IMR-90 (cell line): ENCODE results near the gene KRT8. TPM values are rescaled to one million over a fixed set of nuclear protein-coding genes. Genes with fewer than 3 reads are reported as not detected.

ENCODE experiments used
- ATAC-seq: fragments of 200-7000 bp; cut with Tn5 transposase; 2 replicates; pipeline ENCODE4 v1.9.1; 2020; ENCODE audit warnings: low read depth, mild to moderate bottlenecking, moderate library complexity
- BruUV-seq: library from RNA; stranded (reverse); fragments of 400-500 nt; replicated peaks from 2 replicates; lab custom pipeline; 2021; lab: Mats Ljungman, UMichigan
- CTCF ChIA-PET: fragments of 300-600 bp; formaldehyde crosslinking; extraction: SDS; loops from one replicate; lab custom pipeline; 2021; ENCODE audit warnings: antibody characterized with exemption; lab: Yijun Ruan, JAX
- POLR2A ChIA-PET: fragments of 300-600 bp; sonication (Branson Sonifier 250); formaldehyde crosslinking; loops from one replicate; lab custom pipeline; 2022; ENCODE audit warnings: antibody characterized with exemption; ENCODE audit not compliant: unreplicated experiment; lab: Charles Lee
- DNase-seq: peaks from one replicate; pipeline ENCODE4 v3.0.0; 2013
- H2AFZ ChIP-seq: replicated peaks from 2 replicates; pipeline ENCODE3; 2013; ENCODE audit warnings: low read length, mild to moderate bottlenecking; ENCODE audit not compliant: poor library complexity
- H2AK5ac ChIP-seq: 2 replicates; pipeline ENCODE4 v1.6.1; 2013; ENCODE audit warnings: low read depth, low read length, inconsistent platforms
- H2AK9ac ChIP-seq: replicated peaks from 2 replicates; pipeline ENCODE3; 2013; ENCODE audit warnings: mild to moderate bottlenecking, low read depth, low read length, moderate library complexity; ENCODE audit not compliant: poor library complexity
- H2BK120ac ChIP-seq: 2 replicates; pipeline ENCODE4 v1.6.1; 2013; ENCODE audit warnings: low read depth, low read length, inconsistent platforms
- H2BK15ac ChIP-seq: 3 replicates; pipeline ENCODE4 v1.6.1; 2013; ENCODE audit warnings: low read depth, low read length, inconsistent platforms
- H2BK20ac ChIP-seq: 2 replicates; pipeline ENCODE4 v1.6.1; 2013; ENCODE audit warnings: low read depth, mild to moderate bottlenecking, inconsistent platforms, low read length, moderate library complexity
- H2BK5ac ChIP-seq: 2 replicates; pipeline ENCODE4 v1.6.1; 2013; ENCODE audit warnings: mild to moderate bottlenecking, low read depth, low read length, inconsistent platforms; ENCODE audit not compliant: poor library complexity, severe bottlenecking
- H3K14ac ChIP-seq: replicated peaks from 2 replicates; pipeline ENCODE4 v1.6.1; 2013; ENCODE audit warnings: low read depth, low read length, inconsistent platforms
- H3K18ac ChIP-seq: 2 replicates; pipeline ENCODE4 v1.6.1; 2013; ENCODE audit warnings: low read depth, low read length, control low read depth
- H3K23ac ChIP-seq: 2 replicates; pipeline ENCODE4 v1.6.1; 2013; ENCODE audit warnings: low read depth, low read length, inconsistent platforms
- H3K27ac ChIP-seq: 2 replicates; pipeline ENCODE4 v1.5.1; 2013; ENCODE audit warnings: mild to moderate bottlenecking, control low read depth, low read length; ENCODE audit not compliant: insufficient read depth
- H3K27me3 ChIP-seq: 2 replicates; pipeline ENCODE4 v1.6.1; 2013; ENCODE audit warnings: low read length; ENCODE audit not compliant: control insufficient read depth, insufficient read depth
- H3K36me3 ChIP-seq: 2 replicates; pipeline ENCODE4 v1.6.1; 2013; ENCODE audit warnings: low read length, mixed read lengths; ENCODE audit not compliant: control insufficient read depth, insufficient read depth
- H3K4ac ChIP-seq: 2 replicates; pipeline ENCODE4 v1.6.1; 2013; ENCODE audit warnings: low read depth, low read length, inconsistent platforms
- H3K4me1 ChIP-seq: 2 replicates; pipeline ENCODE4 v1.6.1; 2013; ENCODE audit warnings: low read length, mixed read lengths; ENCODE audit not compliant: control insufficient read depth, insufficient read depth
- H3K4me2 ChIP-seq: 2 replicates; pipeline ENCODE4 v1.6.1; 2013; ENCODE audit warnings: low read depth, mild to moderate bottlenecking, control low read depth, low read length, moderate library complexity
- H3K4me3 ChIP-seq: 2 replicates; pipeline ENCODE4 v1.5.1; 2013; ENCODE audit warnings: low read depth, mild to moderate bottlenecking, control low read depth, low read length, moderate library complexity; ENCODE audit not compliant: insufficient read depth
- H3K56ac ChIP-seq: 2 replicates; pipeline ENCODE4 v1.6.1; 2013; ENCODE audit warnings: low read length, inconsistent platforms; ENCODE audit not compliant: insufficient read depth; ENCODE audit errors: extremely low read depth
- H3K79me1 ChIP-seq, 2 experiments: 2 replicates each; pipeline ENCODE4 v1.6.1; 2013; ENCODE audit warnings: low read length in 2 of 2, inconsistent platforms in 1 of 2, low read depth in 1 of 2
- H3K9ac ChIP-seq: 2 replicates; pipeline ENCODE4 v1.6.1; 2013; ENCODE audit warnings: low read depth, low read length, control low read depth
- H3K9me1 ChIP-seq: 2 replicates; pipeline ENCODE4 v1.6.1; 2013; ENCODE audit warnings: low read length, inconsistent platforms; ENCODE audit not compliant: insufficient read depth
- H3K9me3 ChIP-seq: 2 replicates; pipeline ENCODE4 v1.6.1; 2013; ENCODE audit warnings: low read length; ENCODE audit not compliant: control insufficient read depth, insufficient read depth
- H4K20me1 ChIP-seq: 2 replicates; pipeline ENCODE4 v1.6.1; 2013; ENCODE audit warnings: low read length, inconsistent platforms; ENCODE audit not compliant: insufficient read depth
- H4K5ac ChIP-seq: 2 replicates; pipeline ENCODE4 v1.6.1; 2013; ENCODE audit warnings: mild to moderate bottlenecking, low read depth, low read length, control low read depth
- H4K8ac ChIP-seq, 2 experiments: 2 replicates each; pipeline ENCODE4 v1.6.1; 2013; ENCODE audit warnings: low read depth in 2 of 2, low read length in 2 of 2, control low read depth in 1 of 2, inconsistent platforms in 1 of 2
- H4K91ac ChIP-seq: 2 replicates; pipeline ENCODE4 v1.6.1; 2013; ENCODE audit warnings: low read depth, low read length, inconsistent platforms; ENCODE audit not compliant: insufficient read depth
- USF2 ChIP-seq: fragments of 150-350 bp; IDR thresholded peaks from 2 replicates; pipeline ENCODE4 v1.6.1; 2017; ENCODE audit warnings: mild to moderate bottlenecking, antibody characterized with exemption, low read length, low read depth
- WGBS, 2 experiments: methylation state at CpG; one replicate each; pipeline versions ENCODE4 v1.1.5 to v1.1.7; 2013; ENCODE audit warnings: missing lambda C conversion rate in 2 of 2; ENCODE audit not compliant: insufficient read length in 1 of 2; ENCODE audit errors: extremely low coverage in 2 of 2; 5-methylcytosine and 5-hydroxymethylcytosine counted together
- dilution Hi-C: fragments of 300-500 bp; cut with HindIII; formaldehyde crosslinking; loops from one replicate; pipeline ENCODE4 v1.14.3; 2018; ENCODE audit warnings: low sequenced_read_pairs; ENCODE audit not compliant: unreplicated experiment
- in situ Hi-C: fragments of 300-500 bp; cut with MboI; formaldehyde crosslinking; loops from 3 replicates; pipeline ENCODE4 v1.14.3; 2019; ENCODE audit warnings: low sequenced_read_pairs, inconsistent platforms, mixed read lengths
- intact Hi-C: fragments of 100-400 bp; cut with micrococcal nuclease; formaldehyde crosslinking; loops from 2 replicates; pipeline ENCODE4 v1.10.0; 2022
- polyA plus RNA-seq, 3 experiments: library from polyadenylated mRNA; depleted of rRNA; stranded (reverse); fragments of >200 nt; gene quantifications; 2 replicates each; pipeline ENCODE4 v1.2.3, GENCODE V29; 2012; ENCODE audit warnings: low replicate concordance in 1 of 3
- total RNA-seq: library from RNA; depleted of rRNA; stranded (reverse); fragments of >200 nt; gene quantifications from 2 replicates; pipeline ENCODE4 v1.2.3, GENCODE V29; 2012

The KRT8 gene
- total and polyA plus RNA-seq, 2 of the 4 experiments (the other 2 are of a cell fraction): 10.9 to 39.3 TPM

GRCh38 chr12:52850681-52851080 lies 54.2 kb downstream of the KRT8 start:
- TF ChIP-seq USF2: no peak
- Histone ChIP-seq H3K79me1 (no peaks in the 10 kb centered on the region), H3K9me3 (no peaks in the 10 kb centered on the region), H2BK120ac (no peak overlapping the region), H3K14ac (no peak overlapping the region), H2AK5ac (no peak overlapping the region), H3K56ac (no peak overlapping the region), H3K4ac (no peak overlapping the region), H3K9me1 (no peaks in the 10 kb centered on the region), H4K5ac (no peak overlapping the region), H4K20me1 (no peaks in the 10 kb centered on the region), H3K4me3 (no peak overlapping the region), H3K18ac (no peak overlapping the region), H3K23ac (no peak overlapping the region), H4K91ac (no peak overlapping the region), H4K8ac (no peak overlapping the region), H3K4me2 (no peak overlapping the region), H3K36me3 (no peaks in the 10 kb centered on the region), H3K9ac (no peak overlapping the region), H2BK20ac (no peak overlapping the region), H3K27ac (no peak overlapping the region), H3K27me3 (peaks cover 48% of the 10 kb centered on the region), H2AFZ (no peak overlapping the region), H3K4me1 (no peaks in the 10 kb centered on the region), H2AK9ac (no peak overlapping the region), H2BK5ac (no peak overlapping the region), H2BK15ac (no peak overlapping the region)
- in situ Hi-C loops (no loop called here), dilution Hi-C loops (no loop called here), intact Hi-C loops (no loop called here)
- ATAC-seq: no peak
- no TSS peak for BruUV-seq
- CTCF ChIA-PET: no interaction called here
- no peak for DNase-seq
- POLR2A ChIA-PET: no interaction called here
- WGBS, 2 experiments: no CpG with 5 or more reads among the region's 5 CpGs
